ENCODE results near the gene KLHL4. TPM values are rescaled to one million over a fixed set of nuclear protein-coding genes. Genes with fewer than 3 reads are reported as not detected.
A peak's percentile ranks its signal among the peaks of the same experiment; 100 is the strongest.
"Not testable (repeated sequence)": the region's sequence is repeated elsewhere in the genome, so short reads cannot be mapped to it uniquely, and the experiment has no call there.

KLHL4 gene
- total RNA-seq, 1 experiment from 2014 or later, result 1.1 TPM

DNA sequence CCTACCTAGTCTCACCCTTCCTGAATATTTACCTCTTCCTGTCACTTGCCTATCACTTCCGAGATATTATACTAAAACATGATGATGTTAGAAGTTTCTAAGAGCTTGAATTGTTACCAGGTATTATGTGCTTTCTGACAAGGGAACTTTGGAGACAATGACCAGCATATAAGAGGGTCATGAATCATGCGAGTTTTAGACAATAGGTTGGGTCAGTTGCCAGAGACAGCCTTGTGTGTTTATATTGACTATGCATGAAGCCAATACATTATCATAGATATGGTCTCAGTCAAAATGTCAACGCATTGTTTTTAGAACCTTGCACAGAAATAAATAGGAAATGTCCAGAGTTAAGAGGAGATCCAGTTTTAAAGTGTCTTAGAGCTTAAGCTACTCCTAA is 116.8 kb downstream of the KLHL4 start:
- Histone ChIP-seq H2AFZ (ENCODE audit: low read length) (no peak overlapping the region), H3K27me3 (ENCODE audit: low read length) (no peaks in the 10 kb centered on the region), H3K4me2 (ENCODE audit: low read length) (no peak overlapping the region), H3K27ac (ENCODE audit: low read length) (no peak overlapping the region), H4K20me1 (ENCODE audit: low read length) (no peaks in the 10 kb centered on the region), H3K9me3 (ENCODE audit: low read length) (no peaks in the 10 kb centered on the region), H3K4me1 (ENCODE audit: insufficient read depth, low read length) (no peaks in the 10 kb centered on the region), H3F3A (ENCODE audit: low read length, unreplicated experiment) (no peaks in the 10 kb centered on the region), H3K9ac (ENCODE audit: low read length) (no peak overlapping the region), H3K79me2 (ENCODE audit: low read length) (no peaks in the 10 kb centered on the region), H3K4me3 (ENCODE audit: low read length) (no peak overlapping the region), H3K36me3 (ENCODE audit: low read depth, low read length) (no peaks in the 10 kb centered on the region), H3K9me2 (replicated peaks; ENCODE audit: low read length) (no peaks in the 10 kb centered on the region)
- CTCF ChIA-PET, result no interaction called here
- POLR2A ChIA-PET (ENCODE audit: unreplicated experiment), result no interaction called here
- no peak for ATAC-seq
- DNase-seq, result no peak
- BruUV-seq (replicated peaks), result no TSS peak
- TF ChIP-seq, protein P1, sequence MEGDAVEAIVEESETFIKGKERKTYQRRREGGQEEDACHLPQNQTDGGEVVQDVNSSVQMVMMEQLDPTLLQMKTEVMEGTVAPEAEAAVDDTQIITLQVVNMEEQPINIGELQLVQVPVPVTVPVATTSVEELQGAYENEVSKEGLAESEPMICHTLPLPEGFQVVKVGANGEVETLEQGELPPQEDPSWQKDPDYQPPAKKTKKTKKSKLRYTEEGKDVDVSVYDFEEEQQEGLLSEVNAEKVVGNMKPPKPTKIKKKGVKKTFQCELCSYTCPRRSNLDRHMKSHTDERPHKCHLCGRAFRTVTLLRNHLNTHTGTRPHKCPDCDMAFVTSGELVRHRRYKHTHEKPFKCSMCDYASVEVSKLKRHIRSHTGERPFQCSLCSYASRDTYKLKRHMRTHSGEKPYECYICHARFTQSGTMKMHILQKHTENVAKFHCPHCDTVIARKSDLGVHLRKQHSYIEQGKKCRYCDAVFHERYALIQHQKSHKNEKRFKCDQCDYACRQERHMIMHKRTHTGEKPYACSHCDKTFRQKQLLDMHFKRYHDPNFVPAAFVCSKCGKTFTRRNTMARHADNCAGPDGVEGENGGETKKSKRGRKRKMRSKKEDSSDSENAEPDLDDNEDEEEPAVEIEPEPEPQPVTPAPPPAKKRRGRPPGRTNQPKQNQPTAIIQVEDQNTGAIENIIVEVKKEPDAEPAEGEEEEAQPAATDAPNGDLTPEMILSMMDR (conservative IDR thresholded peaks at IDR 0.05; ENCODE audit: low read depth, low read length), result no peak
- TF ChIP-seq EZH2 (IDR thresholded peaks at IDR 0.05; ENCODE audit: low read length, unreplicated experiment) (no peak), EZH2phosphoT487 (IDR thresholded peaks at IDR 0.05; ENCODE audit: borderline replicate concordance, low read length) (no peak)
- intact Hi-C loops (cut with micrococcal nuclease), result no loop called here

DNA sequence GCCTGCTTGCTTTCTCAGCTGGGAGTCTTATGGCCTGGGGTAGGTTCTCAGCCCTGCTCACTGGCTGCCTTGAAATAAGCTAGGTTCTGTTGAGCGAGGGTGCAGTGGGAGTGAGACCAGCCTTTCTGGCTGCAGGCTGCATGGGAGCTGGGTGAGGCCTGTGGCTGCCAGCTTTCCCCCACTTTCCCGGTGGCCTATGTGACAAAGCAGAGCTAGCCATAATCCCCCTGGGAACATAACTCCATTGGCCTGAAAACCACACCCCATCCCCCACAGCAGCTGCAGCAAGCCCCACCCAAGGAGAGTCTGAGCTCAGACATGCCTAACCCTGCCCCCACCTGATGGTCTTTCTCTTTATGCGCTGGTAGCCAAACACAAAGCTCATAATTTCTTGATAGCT is 118.9 kb downstream of the KLHL4 start:
- Histone ChIP-seq H2AFZ (ENCODE audit: low read length) (no peak overlapping the region), H3K4me3 (ENCODE audit: low read length) (no peak overlapping the region), H3K9me2 (replicated peaks; ENCODE audit: low read length) (no peaks in the 10 kb centered on the region), H3K27me3 (ENCODE audit: low read length) (no peaks in the 10 kb centered on the region), H3K9me3 (ENCODE audit: low read length) (no peaks in the 10 kb centered on the region), H3K4me2 (ENCODE audit: low read length) (no peak overlapping the region), H3F3A (ENCODE audit: low read length, unreplicated experiment) (no peaks in the 10 kb centered on the region), H3K79me2 (ENCODE audit: low read length) (no peaks in the 10 kb centered on the region), H3K27ac (ENCODE audit: low read length) (no peak overlapping the region), H3K4me1 (ENCODE audit: insufficient read depth, low read length) (no peaks in the 10 kb centered on the region), H4K20me1 (ENCODE audit: low read length) (no peaks in the 10 kb centered on the region), H3K36me3 (ENCODE audit: low read depth, low read length) (no peaks in the 10 kb centered on the region), H3K9ac (ENCODE audit: low read length) (no peak overlapping the region)
- TF ChIP-seq EZH2 (IDR thresholded peaks at IDR 0.05; ENCODE audit: low read length, unreplicated experiment) (no peak), EZH2phosphoT487 (IDR thresholded peaks at IDR 0.05; ENCODE audit: borderline replicate concordance, low read length) (no peak)
- TF ChIP-seq, protein P1 (conservative IDR thresholded peaks at IDR 0.05; ENCODE audit: low read depth, low read length), result no peak
- no TSS peak for BruUV-seq (replicated peaks)
- CTCF ChIA-PET, result no interaction called here
- POLR2A ChIA-PET (ENCODE audit: unreplicated experiment), result no interaction called here
- ATAC-seq (no peak), DNase-seq (no peak)
- intact Hi-C loops (cut with micrococcal nuclease), result no loop called here

DNA sequence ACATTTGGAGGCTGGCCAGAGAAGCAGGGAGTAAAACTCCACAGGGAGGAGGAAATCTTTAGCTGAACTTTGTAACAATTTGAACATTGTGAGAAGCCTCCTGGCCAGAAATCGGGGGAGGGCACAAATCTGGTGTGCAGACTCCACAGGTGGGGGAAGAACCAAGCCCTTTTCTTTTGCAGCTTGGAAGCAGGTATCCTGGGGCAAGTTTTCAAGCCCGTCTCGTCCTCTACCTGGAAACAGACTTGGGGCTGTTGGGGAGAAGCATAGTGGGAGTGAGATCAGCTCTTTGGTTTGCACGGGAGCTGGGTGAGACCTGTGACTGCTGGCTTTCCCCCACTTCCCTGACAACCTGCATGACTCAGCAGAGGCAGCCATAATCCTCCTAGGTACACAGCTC is 123.8 kb downstream of the KLHL4 start:
- POLR2A ChIA-PET (ENCODE audit: unreplicated experiment); CTCF ChIA-PET; H2AFZ ChIP-seq (ENCODE audit: low read length); ATAC-seq; H3K27ac ChIP-seq (ENCODE audit: low read length); H3K4me1 ChIP-seq (ENCODE audit: insufficient read depth, low read length); H3K9me3 ChIP-seq (ENCODE audit: low read length); H3K79me2 ChIP-seq (ENCODE audit: low read length); H3K9ac ChIP-seq (ENCODE audit: low read length); H3K36me3 ChIP-seq (ENCODE audit: low read depth, low read length); H3K9me2 ChIP-seq (replicated peaks; ENCODE audit: low read length); intact Hi-C loops (cut with micrococcal nuclease); H3K4me2 ChIP-seq (ENCODE audit: low read length); H3K27me3 ChIP-seq (ENCODE audit: low read length); BruUV-seq (replicated peaks); H3K4me3 ChIP-seq (ENCODE audit: low read length); H4K20me1 ChIP-seq (ENCODE audit: low read length); H3F3A ChIP-seq (ENCODE audit: low read length, unreplicated experiment): not testable (repeated sequence)
- DNase-seq, result peak; percentile 1
